HEK293 (cell line): ENCODE results near the gene PRKD1.

ENCODE experiments used
- BCL11A ChIP-seq: fragments of 450-650 bp; formaldehyde crosslinking; IDR thresholded peaks from 2 replicates; pipeline ENCODE4 v1.5.1; 2016; ENCODE audit warnings: low read depth, missing biosample characterization, missing genetic modification characterization
- GLIS1 ChIP-seq: fragments of 450-650 bp; formaldehyde crosslinking; IDR thresholded peaks from 2 replicates; pipeline ENCODE4 v1.5.1; 2016; ENCODE audit warnings: missing biosample characterization, missing genetic modification characterization
- KLF9 ChIP-seq: fragments of 450-650 bp; formaldehyde crosslinking; IDR thresholded peaks from 2 replicates; pipeline ENCODE4 v1.5.1; 2016; ENCODE audit warnings: missing biosample characterization, missing genetic modification characterization, low read depth
- RBAK ChIP-seq: fragments of 450-650 bp; formaldehyde crosslinking; IDR thresholded peaks from 2 replicates; pipeline ENCODE4 v1.5.1; 2016; ENCODE audit warnings: missing biosample characterization, missing genetic modification characterization
- SALL2 ChIP-seq: fragments of 450-650 bp; formaldehyde crosslinking; IDR thresholded peaks from 2 replicates; pipeline ENCODE4 v1.5.0; 2017; ENCODE audit warnings: missing biosample characterization, mild to moderate bottlenecking, missing genetic modification characterization, borderline replicate concordance
- ZNF121 ChIP-seq: fragments of 450-650 bp; formaldehyde crosslinking; IDR thresholded peaks from 2 replicates; pipeline ENCODE4 v1.5.1; 2016; ENCODE audit warnings: missing biosample characterization, missing genetic modification characterization
- ZNF16 ChIP-seq: fragments of 450-650 bp; formaldehyde crosslinking; IDR thresholded peaks from 2 replicates; pipeline ENCODE4 v1.5.1; 2016; ENCODE audit warnings: low read depth, missing biosample characterization, missing genetic modification characterization
- ZNF19 ChIP-seq: fragments of 450-650 bp; formaldehyde crosslinking; IDR thresholded peaks from 2 replicates; pipeline ENCODE4; 2016; ENCODE audit warnings: missing biosample characterization, missing genetic modification characterization, low read depth
- ZNF311 ChIP-seq: fragments of 450-650 bp; formaldehyde crosslinking; IDR thresholded peaks from 2 replicates; pipeline ENCODE4 v1.5.1; 2017; ENCODE audit warnings: missing biosample characterization, missing genetic modification characterization, borderline replicate concordance
- ZNF324 ChIP-seq: fragments of 450-650 bp; formaldehyde crosslinking; IDR thresholded peaks from 2 replicates; pipeline ENCODE4 v1.5.1; 2016; ENCODE audit warnings: missing biosample characterization, missing genetic modification characterization
- ZNF394 ChIP-seq: fragments of 450-650 bp; formaldehyde crosslinking; IDR thresholded peaks from 2 replicates; pipeline ENCODE4 v1.5.1; 2016; ENCODE audit warnings: missing biosample characterization, missing genetic modification characterization, mild to moderate bottlenecking, moderate library complexity, borderline replicate concordance
- ZNF426 ChIP-seq: fragments of 450-650 bp; formaldehyde crosslinking; IDR thresholded peaks from 2 replicates; pipeline ENCODE4 v1.5.1; 2017; ENCODE audit warnings: missing biosample characterization, missing genetic modification characterization, mild to moderate bottlenecking, inconsistent platforms, moderate library complexity
- ZNF473 ChIP-seq: fragments of 450-650 bp; formaldehyde crosslinking; IDR thresholded peaks from 2 replicates; pipeline ENCODE4 v1.5.1; 2017; ENCODE audit warnings: missing biosample characterization, missing genetic modification characterization
- ZNF501 ChIP-seq: fragments of 450-650 bp; formaldehyde crosslinking; IDR thresholded peaks from 2 replicates; pipeline ENCODE4 v1.5.1; 2016; ENCODE audit warnings: missing biosample characterization, missing genetic modification characterization
- ZNF585B ChIP-seq: fragments of 450-650 bp; formaldehyde crosslinking; IDR thresholded peaks from 2 replicates; pipeline ENCODE4 v1.5.1; 2016; ENCODE audit warnings: missing biosample characterization, missing genetic modification characterization
- ZNF670 ChIP-seq: fragments of 450-650 bp; formaldehyde crosslinking; IDR thresholded peaks from 2 replicates; pipeline ENCODE4 v1.5.1; 2016; ENCODE audit warnings: missing biosample characterization, missing genetic modification characterization, low read depth
- ZNF707 ChIP-seq: fragments of 450-650 bp; formaldehyde crosslinking; IDR thresholded peaks from 2 replicates; pipeline ENCODE4 v1.5.1; 2016; ENCODE audit warnings: missing biosample characterization, missing genetic modification characterization
- ZSCAN23 ChIP-seq: fragments of 450-650 bp; formaldehyde crosslinking; IDR thresholded peaks from 2 replicates; pipeline ENCODE4 v1.5.1; 2016; ENCODE audit warnings: missing biosample characterization, missing genetic modification characterization
- ZSCAN30 ChIP-seq: fragments of 450-650 bp; IDR thresholded peaks from 2 replicates; pipeline ENCODE4 v1.5.1; 2018; ENCODE audit warnings: missing biosample characterization, mild to moderate bottlenecking, missing genetic modification characterization, moderate library complexity
- TF ChIP-seq, protein P1 (sequence below): fragments of 450-650 bp; formaldehyde crosslinking; optimal IDR thresholded peaks from 2 replicates; pipeline ENCODE3; 2016; ENCODE audit warnings: missing biosample characterization, mild to moderate bottlenecking, missing genetic modification characterization
- TF ChIP-seq, protein P2 (sequence below): sonication (generic); formaldehyde crosslinking; IDR thresholded peaks from 2 replicates; pipeline ENCODE4 v1.8.1; 2022; ENCODE audit warnings: mild to moderate bottlenecking, moderate library complexity, missing genetic modification reagents
- TF ChIP-seq, protein P3 (sequence below): fragments of 450-650 bp; IDR thresholded peaks from 2 replicates; pipeline ENCODE4 v1.5.1; 2018; ENCODE audit warnings: missing biosample characterization, missing genetic modification characterization
- TF ChIP-seq, protein P4 (sequence below): fragments of 450-650 bp; formaldehyde crosslinking; conservative IDR thresholded peaks from 2 replicates; pipeline ENCODE4 v1.5.1; 2016; ENCODE audit warnings: low read depth, missing biosample characterization, missing genetic modification characterization
- TF ChIP-seq, protein P5 (sequence below): fragments of 450-650 bp; formaldehyde crosslinking; IDR thresholded peaks from 2 replicates; pipeline ENCODE4 v1.5.1; 2016; ENCODE audit warnings: missing biosample characterization, missing genetic modification characterization
- TF ChIP-seq, protein P6 (sequence below): fragments of 450-650 bp; formaldehyde crosslinking; IDR thresholded peaks from 2 replicates; pipeline ENCODE4 v1.5.1; 2017; ENCODE audit warnings: missing biosample characterization, mild to moderate bottlenecking, missing genetic modification characterization, moderate library complexity
- TF ChIP-seq, protein P7 (sequence below): IDR thresholded peaks from 2 replicates; pipeline ENCODE4 v1.6.1; 2011; ENCODE audit warnings: mild to moderate bottlenecking, low read depth, low read length, borderline replicate concordance

PRKD1 gene

DNA sequence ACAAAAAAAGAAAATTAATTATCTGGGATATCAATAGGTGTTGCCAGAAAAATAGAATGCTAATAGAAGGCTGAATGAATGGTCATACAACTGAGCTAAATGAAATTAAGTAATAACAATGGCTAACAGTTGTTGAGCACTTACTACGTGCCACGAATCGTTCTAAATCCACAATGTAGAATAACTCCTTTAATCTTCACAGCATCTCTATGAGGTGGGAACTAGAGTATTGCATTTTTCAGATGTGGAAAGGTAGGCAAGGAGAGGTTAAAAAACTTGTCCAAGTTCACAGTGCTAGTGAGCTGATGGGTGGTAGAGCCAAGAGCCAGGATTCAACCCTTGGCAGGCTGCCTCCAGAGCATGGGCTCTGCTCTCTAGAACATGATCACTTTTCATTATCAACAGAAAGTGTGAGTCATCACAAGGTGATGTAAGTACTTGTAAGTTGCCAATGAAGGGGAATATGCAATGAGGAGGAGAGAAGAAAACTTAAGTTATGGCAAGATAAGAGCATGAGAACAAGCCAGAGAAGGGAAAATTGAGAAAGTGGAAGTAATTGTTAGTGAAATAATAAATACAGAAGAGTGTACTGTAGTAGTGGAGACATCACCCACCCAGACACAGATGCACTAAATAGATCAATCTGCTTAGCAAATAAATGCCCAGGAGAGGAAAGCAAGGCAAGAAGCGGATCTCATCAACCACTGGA lies 122.1 kb downstream of the PRKD1 start (continued):
- TF ChIP-seq ZNF394 (tag by site-specific recombination) (peak; percentile 47; the same call in 1 of the 2 replicates), ZNF585B (tag by site-specific recombination) (no peak), RBAK (tag by site-specific recombination) (no peak), ZNF19 (no peak), ZNF311 (no peak), ZNF324 (tag by site-specific recombination) (peak; percentile 89), ZNF707 (tag by site-specific recombination) (no peak), ZNF501 (no peak), GLIS1 (tag by site-specific recombination) (no peak), ZNF670 (tag by site-specific recombination) (no peak), ZNF426 (tag by site-specific recombination) (no peak), KLF9 (tag by site-specific recombination) (no peak), BCL11A (tag by site-specific recombination) (no peak), ZNF473 (tag by site-specific recombination) (no peak), ZNF16 (tag by site-specific recombination) (no peak), ZSCAN23 (tag by site-specific recombination) (no peak), SALL2 (tag by site-specific recombination) (no peak), ZSCAN30 (0 out of 2 replicates have a peak, but pooled peaks have one; percentile 41), ZNF121 (tag by site-specific recombination) (no peak)
- TF ChIP-seq, protein P1, sequence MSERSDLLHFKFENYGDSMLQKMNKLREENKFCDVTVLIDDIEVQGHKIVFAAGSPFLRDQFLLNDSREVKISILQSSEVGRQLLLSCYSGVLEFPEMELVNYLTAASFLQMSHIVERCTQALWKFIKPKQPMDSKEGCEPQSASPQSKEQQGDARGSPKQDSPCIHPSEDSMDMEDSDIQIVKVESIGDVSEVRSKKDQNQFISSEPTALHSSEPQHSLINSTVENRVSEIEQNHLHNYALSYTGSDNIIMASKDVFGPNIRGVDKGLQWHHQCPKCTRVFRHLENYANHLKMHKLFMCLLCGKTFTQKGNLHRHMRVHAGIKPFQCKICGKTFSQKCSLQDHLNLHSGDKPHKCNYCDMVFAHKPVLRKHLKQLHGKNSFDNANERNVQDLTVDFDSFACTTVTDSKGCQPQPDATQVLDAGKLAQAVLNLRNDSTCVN (tag by site-specific recombination): no peak
- TF ChIP-seq, protein P2, sequence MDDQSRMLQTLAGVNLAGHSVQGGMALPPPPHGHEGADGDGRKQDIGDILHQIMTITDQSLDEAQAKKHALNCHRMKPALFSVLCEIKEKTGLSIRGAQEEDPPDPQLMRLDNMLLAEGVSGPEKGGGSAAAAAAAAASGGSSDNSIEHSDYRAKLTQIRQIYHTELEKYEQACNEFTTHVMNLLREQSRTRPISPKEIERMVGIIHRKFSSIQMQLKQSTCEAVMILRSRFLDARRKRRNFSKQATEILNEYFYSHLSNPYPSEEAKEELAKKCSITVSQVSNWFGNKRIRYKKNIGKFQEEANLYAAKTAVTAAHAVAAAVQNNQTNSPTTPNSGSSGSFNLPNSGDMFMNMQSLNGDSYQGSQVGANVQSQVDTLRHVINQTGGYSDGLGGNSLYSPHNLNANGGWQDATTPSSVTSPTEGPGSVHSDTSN (CRISPR knock-in tag): no peak
- TF ChIP-seq, protein P3, sequence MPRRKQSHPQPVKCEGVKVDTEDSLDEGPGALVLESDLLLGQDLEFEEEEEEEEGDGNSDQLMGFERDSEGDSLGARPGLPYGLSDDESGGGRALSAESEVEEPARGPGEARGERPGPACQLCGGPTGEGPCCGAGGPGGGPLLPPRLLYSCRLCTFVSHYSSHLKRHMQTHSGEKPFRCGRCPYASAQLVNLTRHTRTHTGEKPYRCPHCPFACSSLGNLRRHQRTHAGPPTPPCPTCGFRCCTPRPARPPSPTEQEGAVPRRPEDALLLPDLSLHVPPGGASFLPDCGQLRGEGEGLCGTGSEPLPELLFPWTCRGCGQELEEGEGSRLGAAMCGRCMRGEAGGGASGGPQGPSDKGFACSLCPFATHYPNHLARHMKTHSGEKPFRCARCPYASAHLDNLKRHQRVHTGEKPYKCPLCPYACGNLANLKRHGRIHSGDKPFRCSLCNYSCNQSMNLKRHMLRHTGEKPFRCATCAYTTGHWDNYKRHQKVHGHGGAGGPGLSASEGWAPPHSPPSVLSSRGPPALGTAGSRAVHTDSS: peak; percentile 6; the same call in 1 of the 2 replicates
- TF ChIP-seq, protein P4, sequence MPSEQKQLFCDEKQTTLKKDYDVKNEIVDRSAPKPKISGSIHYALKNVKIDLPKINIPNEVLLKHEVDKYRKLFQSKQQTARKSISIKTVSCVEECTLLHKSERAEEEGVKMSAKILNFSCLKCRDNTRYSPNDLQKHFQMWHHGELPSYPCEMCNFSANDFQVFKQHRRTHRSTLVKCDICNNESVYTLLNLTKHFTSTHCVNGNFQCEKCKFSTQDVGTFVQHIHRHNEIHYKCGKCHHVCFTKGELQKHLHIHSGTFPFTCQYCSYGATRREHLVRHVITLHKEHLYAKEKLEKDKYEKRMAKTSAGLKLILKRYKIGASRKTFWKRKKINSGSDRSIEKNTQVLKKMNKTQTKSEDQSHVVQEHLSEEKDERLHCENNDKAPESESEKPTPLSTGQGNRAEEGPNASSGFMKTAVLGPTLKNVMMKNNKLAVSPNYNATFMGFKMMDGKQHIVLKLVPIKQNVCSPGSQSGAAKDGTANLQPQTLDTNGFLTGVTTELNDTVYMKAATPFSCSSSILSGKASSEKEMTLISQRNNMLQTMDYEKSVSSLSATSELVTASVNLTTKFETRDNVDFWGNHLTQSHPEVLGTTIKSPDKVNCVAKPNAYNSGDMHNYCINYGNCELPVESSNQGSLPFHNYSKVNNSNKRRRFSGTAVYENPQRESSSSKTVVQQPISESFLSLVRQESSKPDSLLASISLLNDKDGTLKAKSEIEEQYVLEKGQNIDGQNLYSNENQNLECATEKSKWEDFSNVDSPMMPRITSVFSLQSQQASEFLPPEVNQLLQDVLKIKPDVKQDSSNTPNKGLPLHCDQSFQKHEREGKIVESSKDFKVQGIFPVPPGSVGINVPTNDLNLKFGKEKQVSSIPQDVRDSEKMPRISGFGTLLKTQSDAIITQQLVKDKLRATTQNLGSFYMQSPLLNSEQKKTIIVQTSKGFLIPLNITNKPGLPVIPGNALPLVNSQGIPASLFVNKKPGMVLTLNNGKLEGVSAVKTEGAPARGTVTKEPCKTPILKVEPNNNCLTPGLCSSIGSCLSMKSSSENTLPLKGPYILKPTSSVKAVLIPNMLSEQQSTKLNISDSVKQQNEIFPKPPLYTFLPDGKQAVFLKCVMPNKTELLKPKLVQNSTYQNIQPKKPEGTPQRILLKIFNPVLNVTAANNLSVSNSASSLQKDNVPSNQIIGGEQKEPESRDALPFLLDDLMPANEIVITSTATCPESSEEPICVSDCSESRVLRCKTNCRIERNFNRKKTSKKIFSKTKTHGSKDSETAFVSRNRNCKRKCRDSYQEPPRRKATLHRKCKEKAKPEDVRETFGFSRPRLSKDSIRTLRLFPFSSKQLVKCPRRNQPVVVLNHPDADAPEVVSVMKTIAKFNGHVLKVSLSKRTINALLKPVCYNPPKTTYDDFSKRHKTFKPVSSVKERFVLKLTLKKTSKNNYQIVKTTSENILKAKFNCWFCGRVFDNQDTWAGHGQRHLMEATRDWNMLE: peak; percentile 60
- TF ChIP-seq, protein P5, sequence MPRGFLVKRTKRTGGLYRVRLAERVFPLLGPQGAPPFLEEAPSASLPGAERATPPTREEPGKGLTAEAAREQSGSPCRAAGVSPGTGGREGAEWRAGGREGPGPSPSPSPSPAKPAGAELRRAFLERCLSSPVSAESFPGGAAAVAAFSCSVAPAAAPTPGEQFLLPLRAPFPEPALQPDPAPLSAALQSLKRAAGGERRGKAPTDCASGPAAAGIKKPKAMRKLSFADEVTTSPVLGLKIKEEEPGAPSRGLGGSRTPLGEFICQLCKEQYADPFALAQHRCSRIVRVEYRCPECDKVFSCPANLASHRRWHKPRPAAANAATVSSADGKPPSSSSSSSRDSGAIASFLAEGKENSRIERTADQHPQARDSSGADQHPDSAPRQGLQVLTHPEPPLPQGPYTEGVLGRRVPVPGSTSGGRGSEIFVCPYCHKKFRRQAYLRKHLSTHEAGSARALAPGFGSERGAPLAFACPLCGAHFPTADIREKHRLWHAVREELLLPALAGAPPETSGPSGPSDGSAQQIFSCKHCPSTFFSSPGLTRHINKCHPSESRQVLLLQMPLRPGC (tag by site-specific recombination): peak; percentile 72
- TF ChIP-seq, protein P6, sequence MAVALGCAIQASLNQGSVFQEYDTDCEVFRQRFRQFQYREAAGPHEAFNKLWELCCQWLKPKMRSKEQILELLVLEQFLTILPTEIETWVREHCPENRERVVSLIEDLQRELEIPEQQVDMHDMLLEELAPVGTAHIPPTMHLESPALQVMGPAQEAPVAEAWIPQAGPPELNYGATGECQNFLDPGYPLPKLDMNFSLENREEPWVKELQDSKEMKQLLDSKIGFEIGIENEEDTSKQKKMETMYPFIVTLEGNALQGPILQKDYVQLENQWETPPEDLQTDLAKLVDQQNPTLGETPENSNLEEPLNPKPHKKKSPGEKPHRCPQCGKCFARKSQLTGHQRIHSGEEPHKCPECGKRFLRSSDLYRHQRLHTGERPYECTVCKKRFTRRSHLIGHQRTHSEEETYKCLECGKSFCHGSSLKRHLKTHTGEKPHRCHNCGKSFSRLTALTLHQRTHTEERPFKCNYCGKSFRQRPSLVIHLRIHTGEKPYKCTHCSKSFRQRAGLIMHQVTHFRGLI (tag by site-specific recombination): peak; percentile 12; the same call in 1 of the 2 replicates
- TF ChIP-seq, protein P7, sequence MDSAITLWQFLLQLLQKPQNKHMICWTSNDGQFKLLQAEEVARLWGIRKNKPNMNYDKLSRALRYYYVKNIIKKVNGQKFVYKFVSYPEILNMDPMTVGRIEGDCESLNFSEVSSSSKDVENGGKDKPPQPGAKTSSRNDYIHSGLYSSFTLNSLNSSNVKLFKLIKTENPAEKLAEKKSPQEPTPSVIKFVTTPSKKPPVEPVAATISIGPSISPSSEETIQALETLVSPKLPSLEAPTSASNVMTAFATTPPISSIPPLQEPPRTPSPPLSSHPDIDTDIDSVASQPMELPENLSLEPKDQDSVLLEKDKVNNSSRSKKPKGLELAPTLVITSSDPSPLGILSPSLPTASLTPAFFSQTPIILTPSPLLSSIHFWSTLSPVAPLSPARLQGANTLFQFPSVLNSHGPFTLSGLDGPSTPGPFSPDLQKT: no peak
